Ascending aorta (tissue), 2 donors: Measurements from ENCODE around the gene EXOSC2. TPM values are rescaled to one million over a fixed set of nuclear protein-coding genes. Genes with fewer than 3 reads are reported as not detected.

Experiments used
- DNase-seq, 2 donors: peaks; one replicate each; pipeline ENCODE4 v3.0.0-alpha.2; 2019; ENCODE audit warnings: low spot score in 2 of 2
- H3K27ac ChIP-seq, 2 donors: fragments of 200-600 bp; sonication (generic); one replicate each; pipeline ENCODE4 v1.5.1; 2016 to 2017; ENCODE audit warnings: mild to moderate bottlenecking in 1 of 2
- H3K27me3 ChIP-seq: fragments of 200-600 bp; sonication (generic); one replicate; pipeline ENCODE4 v1.5.1; 2017
- H3K36me3 ChIP-seq, 2 donors: fragments of 200-600 bp; sonication (generic); one replicate each; pipeline ENCODE4 v1.5.1; 2016
- H3K4me1 ChIP-seq, 2 donors: fragments of 200-600 bp; sonication (generic); one replicate each; pipeline ENCODE4 v1.5.1; 2016 to 2017; ENCODE audit warnings: mild to moderate bottlenecking in 1 of 2
- H3K4me3 ChIP-seq, 2 donors: fragments of 200-600 bp; sonication (generic); one replicate each; pipeline ENCODE4 v1.5.1; 2016 to 2017; ENCODE audit warnings: mild to moderate bottlenecking in 1 of 2
- H3K9me3 ChIP-seq, 2 donors: fragments of 200-600 bp; sonication (generic); one replicate each; pipeline ENCODE4 v1.5.1; 2016
- intact Hi-C: fragments of 100-400 bp; cut with DNase I; formaldehyde crosslinking; loops from one replicate; pipeline ENCODE4 v1.15.1; 2023
- total RNA-seq: library from RNA; depleted of rRNA; stranded (reverse); fragments of >200 nt; gene quantifications from one replicate; pipeline ENCODE4 v1.1.0, GENCODE V29; 2016
- TF ChIP-seq, protein P1 (sequence below), 3 experiments: fragments of 200-600 bp in 2 of 3; fragments of 450-650 bp in 1 of 3; sonication (generic) in 2 of 3; IDR thresholded peaks; one replicate each; pipeline ENCODE4 v1.5.1; 2016 to 2019; ENCODE audit warnings: antibody characterized with exemption in 3 of 3, mild to moderate bottlenecking in 1 of 3, moderate library complexity in 1 of 3

Gene EXOSC2
- total RNA-seq, 1 donor from 2014 or later: 20.6 TPM

DNA sequence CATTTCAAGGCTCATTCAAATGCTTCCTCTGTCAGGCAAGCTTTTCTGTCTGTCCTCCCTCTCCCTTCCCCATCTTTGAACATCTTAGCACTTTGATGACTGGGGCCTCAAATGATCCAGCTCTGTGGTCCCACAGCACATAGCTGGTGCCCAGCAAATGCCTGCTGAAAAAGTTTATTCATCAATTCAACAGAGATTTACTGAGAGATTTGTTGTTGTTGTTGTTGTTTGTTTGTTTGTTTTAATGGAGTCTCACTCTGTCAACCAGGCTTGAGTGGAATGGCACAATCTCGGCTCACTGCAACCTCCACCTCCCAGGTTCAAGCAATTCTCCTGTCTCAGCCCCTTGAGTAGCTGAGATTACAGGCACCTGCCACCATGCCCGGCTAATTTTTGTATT lies 6.0 kb upstream of the EXOSC2 start:
- no peak for DNase-seq
- H3K27me3 ChIP-seq: no peaks in the 10 kb centered on the region
- no peaks in the 10 kb centered on the region for H3K9me3 ChIP-seq
- no peak overlapping the region for H3K27ac ChIP-seq
- H3K36me3 ChIP-seq: no peaks in the 10 kb centered on the region
- TF ChIP-seq, protein P1, sequence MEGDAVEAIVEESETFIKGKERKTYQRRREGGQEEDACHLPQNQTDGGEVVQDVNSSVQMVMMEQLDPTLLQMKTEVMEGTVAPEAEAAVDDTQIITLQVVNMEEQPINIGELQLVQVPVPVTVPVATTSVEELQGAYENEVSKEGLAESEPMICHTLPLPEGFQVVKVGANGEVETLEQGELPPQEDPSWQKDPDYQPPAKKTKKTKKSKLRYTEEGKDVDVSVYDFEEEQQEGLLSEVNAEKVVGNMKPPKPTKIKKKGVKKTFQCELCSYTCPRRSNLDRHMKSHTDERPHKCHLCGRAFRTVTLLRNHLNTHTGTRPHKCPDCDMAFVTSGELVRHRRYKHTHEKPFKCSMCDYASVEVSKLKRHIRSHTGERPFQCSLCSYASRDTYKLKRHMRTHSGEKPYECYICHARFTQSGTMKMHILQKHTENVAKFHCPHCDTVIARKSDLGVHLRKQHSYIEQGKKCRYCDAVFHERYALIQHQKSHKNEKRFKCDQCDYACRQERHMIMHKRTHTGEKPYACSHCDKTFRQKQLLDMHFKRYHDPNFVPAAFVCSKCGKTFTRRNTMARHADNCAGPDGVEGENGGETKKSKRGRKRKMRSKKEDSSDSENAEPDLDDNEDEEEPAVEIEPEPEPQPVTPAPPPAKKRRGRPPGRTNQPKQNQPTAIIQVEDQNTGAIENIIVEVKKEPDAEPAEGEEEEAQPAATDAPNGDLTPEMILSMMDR (IDR thresholded peaks at IDR 0.05): no peak
- intact Hi-C loops: loop anchor here (10.0 kb wide), 1 partner anchor 1667 kb away; the partner anchor contains the start of gene SETX
- no peaks in the 10 kb centered on the region for H3K4me1 ChIP-seq
- H3K4me3 ChIP-seq: no peak overlapping the region

DNA sequence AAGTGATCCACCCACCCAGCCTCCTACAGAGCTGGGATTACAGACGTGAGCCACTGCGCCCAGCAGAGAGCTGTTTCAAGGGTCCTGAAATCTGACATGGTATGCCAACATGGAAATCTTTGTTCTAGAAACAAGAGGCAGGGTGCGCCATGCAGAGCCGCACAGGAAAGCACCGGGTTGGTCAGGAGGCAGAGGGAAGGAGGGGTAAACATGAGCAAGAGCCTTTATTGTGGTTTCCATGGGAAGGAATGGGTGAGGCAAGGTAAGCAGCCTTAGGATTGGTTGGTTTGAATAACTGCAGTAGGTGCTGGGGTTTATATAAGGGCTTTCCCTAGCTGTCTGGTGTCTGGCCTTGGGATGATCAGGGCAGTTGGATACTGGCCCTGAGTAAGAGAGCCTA lies 5.5 kb upstream of the EXOSC2 start:
- H3K9me3 ChIP-seq: no peaks in the 10 kb centered on the region
- DNase-seq: no peak
- no peak overlapping the region for H3K4me3 ChIP-seq
- no peaks in the 10 kb centered on the region for H3K4me1 ChIP-seq
- TF ChIP-seq, protein P1 (IDR thresholded peaks at IDR 0.05): no peak
- no peak overlapping the region for H3K27ac ChIP-seq
- H3K27me3 ChIP-seq: no peaks in the 10 kb centered on the region
- no peaks in the 10 kb centered on the region for H3K36me3 ChIP-seq
- intact Hi-C loops: loop anchor here (10.0 kb wide), 1 partner anchor 1667 kb away; the partner anchor contains the start of gene SETX

- H3K27me3 ChIP-seq: no peaks in the 10 kb centered on the region
- intact Hi-C loops: loop anchor here (10.0 kb wide), 1 partner anchor 1665 kb away; the partner anchor contains the start of gene SETX
- TF ChIP-seq, protein P1 (IDR thresholded peaks at IDR 0.05): no peak
Measured at GRCh38 chr9:130689572-130689936, 4.0 kb upstream of the EXOSC2 start.

GRCh38 chr9:130689937-130690700 lies 3.5 kb upstream of the EXOSC2 start:
- peak in 1 of 2 donors; percentile 86 for DNase-seq
- H3K4me1 ChIP-seq: peaks cover 0 to 10% of the 10 kb centered on the region in 2 donors
- H3K9me3 ChIP-seq: no peaks in the 10 kb centered on the region
- H3K36me3 ChIP-seq: no peaks in the 10 kb centered on the region
- TF ChIP-seq, protein P1 (IDR thresholded peaks at IDR 0.05): no peak
- H3K27me3 ChIP-seq: no peaks in the 10 kb centered on the region
- H3K4me3 ChIP-seq: peak overlapping the region; percentile 50 to 58
- H3K27ac ChIP-seq: peak overlapping the region; percentile 71 to 77
- intact Hi-C loops: loop anchor here (2.0 to 10.0 kb wide), 4 partner anchors 111 to 1665 kb away; partner anchors contain the start of genes FUBP3, NUP214 and SETX

More at GRCh38 chr9:130689572-130689936, 4.0 kb upstream of the EXOSC2 start:
- Histone ChIP-seq H3K36me3 (no peaks in the 10 kb centered on the region), H3K4me1 (peaks cover 0 to 4% of the 10 kb centered on the region in 2 donors), H3K4me3 (peak overlapping the region; percentile 50 to 58), H3K9me3 (no peaks in the 10 kb centered on the region), H3K27ac (peak overlapping the region; percentile 71 to 77)
- DNase-seq: no peak

- Histone ChIP-seq H3K27ac (no peak overlapping the region), H3K4me1 (peaks cover 0 to 14% of the 10 kb centered on the region in 2 donors), H3K27me3 (no peaks in the 10 kb centered on the region), H3K4me3 (peak overlapping the region in 1 of 2 donors; percentile 77), H3K36me3 (peaks cover 8 to 18% of the 10 kb centered on the region in 2 donors), H3K9me3 (no peaks in the 10 kb centered on the region)
- TF ChIP-seq, protein P1 (IDR thresholded peaks at IDR 0.05): no peak
- DNase-seq: no peak
- intact Hi-C loops: loop anchor here (5.0 to 10.0 kb wide), 2 partner anchors 155 to 432 kb away; partner anchors contain the start of gene NUP214
Measured at GRCh38 chr9:130692321-130692720, 1.3 kb upstream of the EXOSC2 start.
